CD4-positive, alpha-beta memory T cell (primary cell): ENCODE data around the gene C1orf50. TPM values are rescaled to one million over a fixed set of nuclear protein-coding genes. Genes with fewer than 3 reads are reported as not detected.

Source experiments
- CTCF ChIA-PET: fragments of 350-600 bp; sonication (Branson Sonifier 250); formaldehyde crosslinking; loops from one replicate; lab custom pipeline; 2021; ENCODE audit warnings: inconsistent platforms; ENCODE audit not compliant: partially characterized antibody; lab: Charles Lee
- POLR2A ChIA-PET: fragments of 350-600 bp; sonication (Branson Sonifier 250); formaldehyde crosslinking; loops from one replicate; lab custom pipeline; 2021; ENCODE audit not compliant: partially characterized antibody; lab: Charles Lee
- DNase-seq, 5 donors: peaks; one replicate each; pipeline versions ENCODE4 v3.0.0 to v3.0.0-alpha.2; 2020 to 2022; ENCODE audit warnings: mixed read lengths in 1 of 5
- H3K27ac ChIP-seq: one replicate; pipeline ENCODE4 v1.7.0; 2013; ENCODE audit warnings: low read depth, low read length
- H3K27me3 ChIP-seq: 2 replicates; pipeline ENCODE4 v1.7.0; 2013; ENCODE audit warnings: mild to moderate bottlenecking, low read length, moderate library complexity; ENCODE audit not compliant: insufficient read depth
- H3K36me3 ChIP-seq: 2 replicates; pipeline ENCODE4 v1.7.0; 2013; ENCODE audit warnings: mild to moderate bottlenecking, low read length, moderate library complexity; ENCODE audit not compliant: insufficient read depth
- H3K4me1 ChIP-seq: 2 replicates; pipeline ENCODE4 v1.7.0; 2013; ENCODE audit warnings: mild to moderate bottlenecking, low read length, moderate library complexity; ENCODE audit not compliant: insufficient read depth
- H3K4me3 ChIP-seq, 2 donors: one replicate each; pipeline ENCODE4 v1.7.0; 2013; ENCODE audit warnings: low read length in 2 of 2, mild to moderate bottlenecking in 1 of 2
- H3K9me3 ChIP-seq, 2 donors: one replicate each; pipeline ENCODE4 v1.7.0; 2013; ENCODE audit warnings: low read length in 2 of 2, control low read depth in 1 of 2; ENCODE audit not compliant: control insufficient read depth in 1 of 2
- H3K27ac Mint-ChIP-seq, 7 donors: one replicate each; pipeline ENCODE4 v1.8.0; 2020 to 2021; ENCODE audit warnings: mixed read lengths in 7 of 7, mild to moderate bottlenecking in 6 of 7, inconsistent platforms in 3 of 7, moderate library complexity in 3 of 7
- H3K27me3 Mint-ChIP-seq, 2 donors: one replicate each; pipeline ENCODE4 v1.8.0; 2020 to 2021; ENCODE audit warnings: mixed read lengths in 2 of 2
- H3K36me3 Mint-ChIP-seq, 2 donors: one replicate each; pipeline ENCODE4 v1.8.0; 2020 to 2021; ENCODE audit warnings: mixed read lengths in 2 of 2, inconsistent platforms in 1 of 2, mild to moderate bottlenecking in 1 of 2
- H3K4me1 Mint-ChIP-seq, 4 donors: one replicate each; pipeline ENCODE4 v1.8.0; 2020 to 2021; ENCODE audit warnings: mixed read lengths in 4 of 4, mild to moderate bottlenecking in 1 of 4
- H3K4me3 Mint-ChIP-seq, 8 donors: one replicate each; pipeline ENCODE4 v1.8.0; 2020 to 2021; ENCODE audit warnings: mixed read lengths in 8 of 8, mild to moderate bottlenecking in 7 of 8, moderate library complexity in 6 of 8, inconsistent platforms in 3 of 8
- H3K9me3 Mint-ChIP-seq, 8 donors: one replicate each; pipeline ENCODE4 v1.8.0; 2020 to 2021; ENCODE audit warnings: mixed read lengths in 8 of 8, mild to moderate bottlenecking in 5 of 8, inconsistent platforms in 3 of 8, moderate library complexity in 1 of 8
- intact Hi-C: fragments of 100-400 bp; cut with micrococcal nuclease; formaldehyde crosslinking; loops from one replicate; pipeline ENCODE4 v1.15.1; 2023
- polyA plus RNA-seq, 2 donors: library from polyadenylated mRNA; unstranded; fragments of 300-500 nt; fragmentation: Illumina TruSeq; gene quantifications; one replicate each; pipeline ENCODE4 v1.2.3, GENCODE V29; 2021
- total RNA-seq, 2 experiments: library from RNA; stranded (reverse); gene quantifications; one replicate each; pipeline ENCODE4 v1.2.3, GENCODE V29; 2021

C1orf50 gene
- total and polyA plus RNA-seq, 4 experiments from 2014 or later: 2.5 to 20.9 (median 14.6) TPM

GRCh38 chr1:42735477-42736105, 31.5 kb upstream of the C1orf50 start:
- no peaks in the 10 kb centered on the region for H3K36me3 Mint-ChIP-seq
- H3K4me1 Mint-ChIP-seq: peaks cover 1 to 12% (median 5%) of the 10 kb centered on the region in 4 donors
- Histone ChIP-seq H3K4me1 (no peaks in the 10 kb centered on the region), H3K4me3 (no peak overlapping the region), H3K27me3 (no peaks in the 10 kb centered on the region), H3K36me3 (no peaks in the 10 kb centered on the region), H3K9me3 (no peaks in the 10 kb centered on the region), H3K27ac (no peak overlapping the region)
- CTCF ChIA-PET: no interaction called here
- peaks cover 0 to 2% of the 10 kb centered on the region in 2 donors for H3K27me3 Mint-ChIP-seq
- DNase-seq: no peak
- H3K4me3 Mint-ChIP-seq: no peak overlapping the region
- intact Hi-C loops: no loop called here
- POLR2A ChIA-PET: no interaction called here
- H3K9me3 Mint-ChIP-seq: no peaks in the 10 kb centered on the region
- H3K27ac Mint-ChIP-seq: no peak overlapping the region

DNA sequence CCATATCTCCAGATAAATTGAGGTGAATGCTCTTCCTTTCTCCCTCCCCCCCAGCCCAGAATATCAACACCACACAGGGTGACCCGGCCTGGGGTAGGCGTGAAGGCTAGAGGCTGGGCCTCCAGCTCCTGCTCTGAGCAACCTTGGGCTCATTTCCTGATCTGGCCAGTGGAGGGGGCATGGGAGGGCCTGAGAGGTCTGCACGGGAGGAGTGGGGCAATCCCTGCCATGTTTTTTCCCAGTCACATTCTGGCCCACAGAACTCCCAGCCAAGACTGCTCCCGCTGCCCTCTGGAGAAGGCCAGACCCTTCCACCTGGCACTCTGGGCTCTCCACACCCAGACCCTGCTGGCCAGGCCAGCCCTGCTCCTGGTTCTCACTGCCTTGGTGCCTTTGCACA, 30.9 kb upstream of the C1orf50 start:
- peaks cover 0 to 2% of the 10 kb centered on the region in 2 donors for H3K27me3 Mint-ChIP-seq
- no peaks in the 10 kb centered on the region for H3K36me3 Mint-ChIP-seq
- intact Hi-C loops: no loop called here
- Histone ChIP-seq H3K36me3 (no peaks in the 10 kb centered on the region), H3K27me3 (no peaks in the 10 kb centered on the region), H3K9me3 (no peaks in the 10 kb centered on the region), H3K4me3 (no peak overlapping the region), H3K27ac (no peak overlapping the region), H3K4me1 (no peaks in the 10 kb centered on the region)
- ChIA-PET CTCF (no interaction called here), POLR2A (no interaction called here)
- H3K9me3 Mint-ChIP-seq: no peaks in the 10 kb centered on the region
- H3K4me1 Mint-ChIP-seq: peaks cover 1 to 12% (median 5%) of the 10 kb centered on the region in 4 donors
- H3K27ac Mint-ChIP-seq: peak overlapping the region in 1 of 7 donors; percentile 22
- no peak for DNase-seq
- no peak overlapping the region for H3K4me3 Mint-ChIP-seq

DNA sequence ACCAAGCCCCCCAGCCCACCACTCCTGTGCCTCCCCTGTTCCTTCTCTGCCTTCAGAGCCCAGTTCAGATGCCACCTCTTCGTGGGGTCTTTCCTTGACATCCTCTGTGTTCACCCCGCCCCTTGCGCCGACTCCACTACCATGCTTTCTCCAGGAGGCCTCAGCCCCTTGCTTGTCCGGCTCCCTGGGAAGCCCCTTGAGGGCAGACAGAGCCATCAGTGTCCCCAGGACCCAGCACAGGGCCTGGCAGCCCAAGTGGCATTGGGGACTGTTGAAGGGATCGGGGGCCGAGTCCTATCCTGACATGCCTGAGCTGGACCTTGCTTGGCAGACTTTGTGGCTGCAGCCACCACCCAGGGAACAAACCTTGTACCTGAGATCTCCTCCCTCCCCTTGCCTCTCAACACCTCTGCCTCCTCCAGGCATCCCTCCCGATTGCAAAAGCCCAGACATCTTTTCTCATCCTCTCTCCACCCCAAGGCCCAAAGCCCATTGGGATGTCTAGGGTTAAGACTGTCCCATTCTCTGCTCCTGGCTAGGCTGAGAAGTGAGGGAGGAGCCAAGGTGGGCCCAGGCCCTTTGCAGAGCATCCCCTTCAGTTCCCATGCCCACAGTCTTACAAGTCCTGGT, 30.4 kb upstream of the C1orf50 start:
- no peaks in the 10 kb centered on the region for H3K36me3 Mint-ChIP-seq
- H3K27ac ChIP-seq: no peak overlapping the region
- no peaks in the 10 kb centered on the region for H3K27me3 ChIP-seq
- H3K4me3 Mint-ChIP-seq: no peak overlapping the region
- peaks cover 1 to 12% (median 5%) of the 10 kb centered on the region in 4 donors for H3K4me1 Mint-ChIP-seq
- peak overlapping the region in 2 of 7 donors; percentile 9 to 92 for H3K27ac Mint-ChIP-seq
- no peaks in the 10 kb centered on the region for H3K4me1 ChIP-seq
- no peaks in the 10 kb centered on the region for H3K9me3 ChIP-seq
- no peaks in the 10 kb centered on the region for H3K9me3 Mint-ChIP-seq
- no peak for DNase-seq
- CTCF ChIA-PET: no interaction called here
- intact Hi-C loops: no loop called here
- POLR2A ChIA-PET: no interaction called here
- peaks cover 0 to 2% of the 10 kb centered on the region in 2 donors for H3K27me3 Mint-ChIP-seq
- no peaks in the 10 kb centered on the region for H3K36me3 ChIP-seq
- H3K4me3 ChIP-seq: no peak overlapping the region

- intact Hi-C loops: no loop called here
- CTCF ChIA-PET: no interaction called here
- H3K27ac Mint-ChIP-seq: peak overlapping the region in 2 of 7 donors; percentile 38 to 92
These were observed 29.8 kb upstream of the C1orf50 start for GRCh38 chr1:42737257-42737656.

DNA sequence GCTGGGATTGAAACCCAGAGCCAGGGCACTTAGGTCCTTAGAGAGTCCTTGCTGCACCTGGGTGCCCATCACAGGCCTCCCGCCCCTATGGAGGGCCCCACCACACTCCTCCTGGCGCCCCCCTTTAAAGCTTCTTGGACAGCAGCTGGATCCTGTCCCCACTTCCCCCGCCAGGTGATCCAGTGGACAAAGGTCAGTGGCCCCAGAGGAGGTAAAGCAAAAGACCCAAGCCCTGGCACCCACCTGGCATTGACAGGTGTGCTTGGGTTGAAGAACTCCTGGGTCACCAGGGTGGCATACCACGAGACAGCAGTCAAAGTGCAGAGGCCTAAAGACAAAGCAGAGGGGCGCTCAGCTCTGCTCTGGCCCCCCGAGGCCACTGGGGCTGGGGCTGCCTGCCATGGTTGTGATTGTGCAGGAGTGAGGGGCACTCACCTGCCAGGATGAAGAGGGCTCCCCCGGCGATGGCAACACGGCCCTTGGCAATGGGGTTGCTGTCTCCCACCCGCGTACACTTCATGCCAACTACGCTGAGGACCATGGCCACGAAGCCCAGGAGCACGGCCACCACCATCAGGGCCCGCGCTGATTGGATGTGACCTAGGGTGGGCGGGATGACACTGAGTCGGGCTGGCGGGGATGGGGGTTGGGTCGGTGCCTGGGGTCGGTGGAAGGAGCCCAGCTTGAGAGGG, 28.9 kb upstream of the C1orf50 start:
- POLR2A ChIA-PET: no interaction called here
- DNase-seq: no peak
- Mint-ChIP-seq H3K27me3 (peaks cover 0 to 2% of the 10 kb centered on the region in 2 donors), H3K36me3 (no peaks in the 10 kb centered on the region), H3K4me1 (peaks cover 1 to 12% (median 5%) of the 10 kb centered on the region in 4 donors), H3K9me3 (no peaks in the 10 kb centered on the region), H3K4me3 (no peak overlapping the region), H3K27ac (no peak overlapping the region)
- Histone ChIP-seq H3K36me3 (no peaks in the 10 kb centered on the region), H3K9me3 (no peaks in the 10 kb centered on the region), H3K4me3 (no peak overlapping the region), H3K4me1 (no peaks in the 10 kb centered on the region), H3K27ac (no peak overlapping the region), H3K27me3 (no peaks in the 10 kb centered on the region)
- intact Hi-C loops: no loop called here
- CTCF ChIA-PET: no interaction called here

More at GRCh38 chr1:42737257-42737656, 29.8 kb upstream of the C1orf50 start:
- Mint-ChIP-seq H3K36me3 (no peaks in the 10 kb centered on the region), H3K27me3 (peaks cover 0 to 2% of the 10 kb centered on the region in 2 donors), H3K4me3 (no peak overlapping the region), H3K9me3 (no peaks in the 10 kb centered on the region), H3K4me1 (peaks cover 1 to 12% (median 5%) of the 10 kb centered on the region in 4 donors)
- DNase-seq: no peak
- no peaks in the 10 kb centered on the region for H3K9me3 ChIP-seq
- H3K4me1 ChIP-seq: no peaks in the 10 kb centered on the region
- H3K27ac ChIP-seq: no peak overlapping the region
- no peak overlapping the region for H3K4me3 ChIP-seq
- H3K36me3 ChIP-seq: no peaks in the 10 kb centered on the region
- H3K27me3 ChIP-seq: no peaks in the 10 kb centered on the region
- POLR2A ChIA-PET: no interaction called here

DNA sequence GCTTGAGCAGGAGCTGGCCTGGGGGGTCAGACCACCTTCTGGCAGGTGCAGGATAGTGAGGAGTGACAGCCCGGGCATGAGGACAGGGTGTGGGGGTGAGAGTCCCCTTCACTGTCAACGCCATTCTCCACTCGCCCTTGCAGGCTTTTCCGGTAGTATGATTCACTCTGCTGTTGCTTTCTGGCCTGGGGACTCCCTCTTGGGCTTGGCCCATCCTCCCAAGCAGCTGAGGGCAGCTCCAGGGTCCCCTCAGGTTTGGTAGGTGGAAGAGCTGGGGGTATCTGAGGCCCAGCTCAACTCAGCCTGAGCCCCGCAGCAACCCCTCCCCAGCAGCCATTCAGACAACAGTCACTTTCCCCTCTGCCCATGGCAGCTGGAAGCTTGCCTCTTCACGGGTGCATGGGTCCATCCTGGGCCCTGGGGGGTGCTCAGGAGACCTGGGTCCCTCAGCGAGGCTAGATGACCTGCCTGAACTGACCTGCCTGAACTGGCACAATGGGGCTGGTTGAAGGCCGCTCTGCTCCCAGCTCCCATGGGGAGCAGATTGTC, 28.3 kb upstream of the C1orf50 start:
- Mint-ChIP-seq H3K27ac (no peak overlapping the region), H3K4me3 (no peak overlapping the region), H3K36me3 (no peaks in the 10 kb centered on the region), H3K4me1 (peaks cover 1 to 12% (median 5%) of the 10 kb centered on the region in 4 donors), H3K9me3 (no peaks in the 10 kb centered on the region), H3K27me3 (peaks cover 0 to 2% of the 10 kb centered on the region in 2 donors)
- Histone ChIP-seq H3K36me3 (no peaks in the 10 kb centered on the region), H3K4me1 (no peaks in the 10 kb centered on the region), H3K27me3 (no peaks in the 10 kb centered on the region), H3K9me3 (no peaks in the 10 kb centered on the region), H3K4me3 (no peak overlapping the region), H3K27ac (no peak overlapping the region)
- DNase-seq: no peak
- intact Hi-C loops: no loop called here
- ChIA-PET POLR2A (no interaction called here), CTCF (no interaction called here)
